Neural progenitor cell (in vitro differentiated cells): Measurements from ENCODE around the gene BTG3.

ENCODE experiments used
- EZH2 ChIP-seq: fragments of 200-600 bp; sonication (generic); IDR thresholded peaks from 2 replicates; pipeline ENCODE4 v1.6.1; 2017; ENCODE audit warnings: antibody characterized with exemption, mild to moderate bottlenecking, moderate library complexity
- TF ChIP-seq, protein P1 (sequence below): fragments of 200-600 bp; sonication (generic); IDR thresholded peaks from 2 replicates; pipeline ENCODE4 v1.5.1; 2017; ENCODE audit warnings: antibody characterized with exemption, mild to moderate bottlenecking

- TF ChIP-seq, protein P1, sequence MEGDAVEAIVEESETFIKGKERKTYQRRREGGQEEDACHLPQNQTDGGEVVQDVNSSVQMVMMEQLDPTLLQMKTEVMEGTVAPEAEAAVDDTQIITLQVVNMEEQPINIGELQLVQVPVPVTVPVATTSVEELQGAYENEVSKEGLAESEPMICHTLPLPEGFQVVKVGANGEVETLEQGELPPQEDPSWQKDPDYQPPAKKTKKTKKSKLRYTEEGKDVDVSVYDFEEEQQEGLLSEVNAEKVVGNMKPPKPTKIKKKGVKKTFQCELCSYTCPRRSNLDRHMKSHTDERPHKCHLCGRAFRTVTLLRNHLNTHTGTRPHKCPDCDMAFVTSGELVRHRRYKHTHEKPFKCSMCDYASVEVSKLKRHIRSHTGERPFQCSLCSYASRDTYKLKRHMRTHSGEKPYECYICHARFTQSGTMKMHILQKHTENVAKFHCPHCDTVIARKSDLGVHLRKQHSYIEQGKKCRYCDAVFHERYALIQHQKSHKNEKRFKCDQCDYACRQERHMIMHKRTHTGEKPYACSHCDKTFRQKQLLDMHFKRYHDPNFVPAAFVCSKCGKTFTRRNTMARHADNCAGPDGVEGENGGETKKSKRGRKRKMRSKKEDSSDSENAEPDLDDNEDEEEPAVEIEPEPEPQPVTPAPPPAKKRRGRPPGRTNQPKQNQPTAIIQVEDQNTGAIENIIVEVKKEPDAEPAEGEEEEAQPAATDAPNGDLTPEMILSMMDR, result no peak
- TF ChIP-seq EZH2, result no peak
Measured at GRCh38 chr21:17616831-17617230, 4.1 kb upstream of the BTG3 start.
